ENCODE data around the gene SPTLC3. TPM values are rescaled to one million over a fixed set of nuclear protein-coding genes. Genes with fewer than 3 reads are reported as not detected.

SPTLC3 gene
- total and polyA plus RNA-seq, 2 experiments from 2014 or later, result 36.3 to 47.6 TPM

- TF ChIP-seq, protein P1, sequence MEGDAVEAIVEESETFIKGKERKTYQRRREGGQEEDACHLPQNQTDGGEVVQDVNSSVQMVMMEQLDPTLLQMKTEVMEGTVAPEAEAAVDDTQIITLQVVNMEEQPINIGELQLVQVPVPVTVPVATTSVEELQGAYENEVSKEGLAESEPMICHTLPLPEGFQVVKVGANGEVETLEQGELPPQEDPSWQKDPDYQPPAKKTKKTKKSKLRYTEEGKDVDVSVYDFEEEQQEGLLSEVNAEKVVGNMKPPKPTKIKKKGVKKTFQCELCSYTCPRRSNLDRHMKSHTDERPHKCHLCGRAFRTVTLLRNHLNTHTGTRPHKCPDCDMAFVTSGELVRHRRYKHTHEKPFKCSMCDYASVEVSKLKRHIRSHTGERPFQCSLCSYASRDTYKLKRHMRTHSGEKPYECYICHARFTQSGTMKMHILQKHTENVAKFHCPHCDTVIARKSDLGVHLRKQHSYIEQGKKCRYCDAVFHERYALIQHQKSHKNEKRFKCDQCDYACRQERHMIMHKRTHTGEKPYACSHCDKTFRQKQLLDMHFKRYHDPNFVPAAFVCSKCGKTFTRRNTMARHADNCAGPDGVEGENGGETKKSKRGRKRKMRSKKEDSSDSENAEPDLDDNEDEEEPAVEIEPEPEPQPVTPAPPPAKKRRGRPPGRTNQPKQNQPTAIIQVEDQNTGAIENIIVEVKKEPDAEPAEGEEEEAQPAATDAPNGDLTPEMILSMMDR (IDR thresholded peaks at IDR 0.05; ENCODE audit: poor library complexity), result no peak
- TF ChIP-seq EZH2 (IDR thresholded peaks at IDR 0.05; ENCODE audit: borderline replicate concordance) (no peak), EZH2phosphoT487 (IDR thresholded peaks at IDR 0.05; ENCODE audit: low read depth, severe bottlenecking, unreplicated experiment) (no peak)
Observed at GRCh38 chr20:13173201-13173600, 164.4 kb downstream of the SPTLC3 start.

DNA sequence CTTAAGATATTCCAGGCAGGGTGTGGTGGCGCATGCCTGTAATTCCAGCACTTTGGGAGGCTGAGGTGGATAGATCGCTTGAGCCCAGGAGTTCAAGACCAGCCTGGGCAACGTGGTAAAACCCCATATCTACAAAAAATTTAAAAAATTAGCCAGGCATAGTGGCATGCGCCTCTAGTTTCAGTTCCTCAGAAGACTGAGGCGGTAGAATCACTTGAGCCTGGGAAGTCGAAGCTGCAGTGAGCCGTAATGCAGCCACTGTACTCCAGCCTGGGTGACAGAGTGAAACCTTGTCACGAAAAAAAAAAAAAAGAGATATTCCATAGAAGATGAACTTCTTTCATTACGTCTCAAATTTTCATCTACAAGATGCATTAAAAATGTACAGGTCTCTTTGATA is 165.6 kb downstream of the SPTLC3 start:
- Histone ChIP-seq H3K27me3 (no peaks in the 10 kb centered on the region), H4K20me1 (ENCODE audit: insufficient read depth, poor library complexity, severe bottlenecking) (no peaks in the 10 kb centered on the region), H2AFZ (no peak overlapping the region), H3K9me2 (replicated peaks; ENCODE audit: insufficient read depth) (no peaks in the 10 kb centered on the region), H3K4me3 (no peak overlapping the region), H3K9me3 (ENCODE audit: low read depth) (no peaks in the 10 kb centered on the region), H3K4me1 (ENCODE audit: insufficient read depth) (no peaks in the 10 kb centered on the region), H3K27ac (no peak overlapping the region), H3K79me2 (no peaks in the 10 kb centered on the region), H3K36me3 (replicated peaks; ENCODE audit: insufficient read depth, low read depth) (no peaks in the 10 kb centered on the region), H3K4me2 (no peak overlapping the region)
- 99% methylated on average over 9 of the region's 9 CpGs for WGBS (ENCODE audit: low lambda C conversion rate, missing lambda C conversion rate)
- DNase-seq (ENCODE audit: low spot score), result no peak
- TF ChIP-seq EZH2 (IDR thresholded peaks at IDR 0.05; ENCODE audit: borderline replicate concordance) (no peak), EZH2phosphoT487 (IDR thresholded peaks at IDR 0.05; ENCODE audit: low read depth, severe bottlenecking, unreplicated experiment) (no peak)
- TF ChIP-seq, protein P1 (IDR thresholded peaks at IDR 0.05; ENCODE audit: poor library complexity), result no peak

More at GRCh38 chr20:13173201-13173600, 164.4 kb downstream of the SPTLC3 start:
- no peaks in the 10 kb centered on the region for H3K9me2 ChIP-seq (replicated peaks; ENCODE audit: insufficient read depth)
- H3K4me3 ChIP-seq, result no peak overlapping the region
- 88% methylated on average over 2 of the region's 2 CpGs for WGBS (ENCODE audit: low lambda C conversion rate, missing lambda C conversion rate)
- no peaks in the 10 kb centered on the region for H3K27me3 ChIP-seq
- H4K20me1 ChIP-seq (ENCODE audit: insufficient read depth, poor library complexity, severe bottlenecking), result no peaks in the 10 kb centered on the region
- H3K36me3 ChIP-seq (replicated peaks; ENCODE audit: insufficient read depth, low read depth), result no peaks in the 10 kb centered on the region
- no peaks in the 10 kb centered on the region for H3K9me3 ChIP-seq (ENCODE audit: low read depth)
- no peak overlapping the region for H2AFZ ChIP-seq
- H3K4me2 ChIP-seq, result no peak overlapping the region
- no peaks in the 10 kb centered on the region for H3K4me1 ChIP-seq (ENCODE audit: insufficient read depth)
- DNase-seq (ENCODE audit: low spot score), result no peak
- H3K79me2 ChIP-seq, result no peaks in the 10 kb centered on the region
- H3K27ac ChIP-seq, result no peak overlapping the region

DNA sequence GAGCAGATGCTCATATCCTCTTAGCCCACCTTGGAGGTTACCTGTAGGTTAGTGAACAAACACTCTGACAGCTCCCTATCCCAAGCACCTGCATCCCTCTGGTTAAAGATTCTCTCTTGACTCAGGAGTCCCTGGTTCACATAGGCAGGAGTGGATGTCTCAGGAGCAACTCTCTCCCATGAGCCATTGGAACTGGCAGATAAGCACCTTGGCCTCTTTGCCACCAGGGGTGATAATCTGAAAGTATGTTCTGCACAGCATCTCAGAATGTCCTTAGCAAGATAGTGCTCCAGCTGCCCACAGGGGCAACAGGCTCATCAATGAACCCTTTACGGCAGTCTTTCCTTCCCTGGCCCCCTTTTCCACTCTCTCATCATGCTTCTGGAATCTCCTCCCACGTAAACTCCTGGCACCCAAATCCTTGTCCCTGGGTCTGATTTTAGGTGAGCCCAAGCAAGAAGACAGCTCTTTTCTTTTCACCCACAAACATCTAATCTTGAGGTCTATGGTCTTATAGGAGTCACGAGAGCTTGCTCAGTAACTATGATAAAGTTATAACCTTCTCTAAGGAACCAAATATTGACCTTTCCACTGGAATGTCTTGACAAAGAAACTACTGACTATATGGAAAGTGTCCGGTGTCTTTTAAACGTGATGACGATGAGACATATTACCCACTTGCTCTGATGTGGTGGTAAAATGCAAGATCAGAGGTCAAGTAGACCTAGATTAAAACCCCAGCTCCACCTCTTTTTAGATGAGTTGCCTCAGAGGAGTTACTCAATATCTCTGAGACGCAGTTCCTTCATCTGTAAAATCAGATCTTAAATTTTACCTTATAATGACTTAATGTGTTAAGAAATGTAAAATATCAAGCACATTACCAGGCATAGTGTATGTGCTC is 172.5 kb downstream of the SPTLC3 start:
- Histone ChIP-seq H3K4me2 (no peak overlapping the region), H3K36me3 (replicated peaks; ENCODE audit: insufficient read depth, low read depth) (no peaks in the 10 kb centered on the region), H3K9me3 (ENCODE audit: low read depth) (no peaks in the 10 kb centered on the region), H3K79me2 (no peaks in the 10 kb centered on the region), H2AFZ (no peak overlapping the region), H3K4me1 (ENCODE audit: insufficient read depth) (no peaks in the 10 kb centered on the region), H3K4me3 (no peak overlapping the region), H4K20me1 (ENCODE audit: insufficient read depth, poor library complexity, severe bottlenecking) (no peaks in the 10 kb centered on the region), H3K9me2 (replicated peaks; ENCODE audit: insufficient read depth) (no peaks in the 10 kb centered on the region), H3K27ac (peak overlapping the region; percentile 50), H3K27me3 (no peaks in the 10 kb centered on the region)
- WGBS (ENCODE audit: low lambda C conversion rate, missing lambda C conversion rate), result 70% methylated on average over 7 of the region's 7 CpGs
- peak; percentile 19 for DNase-seq (ENCODE audit: low spot score)
- TF ChIP-seq EZH2phosphoT487 (IDR thresholded peaks at IDR 0.05; ENCODE audit: low read depth, severe bottlenecking, unreplicated experiment), result no peak
- TF ChIP-seq EZH2 (IDR thresholded peaks at IDR 0.05; ENCODE audit: borderline replicate concordance), result no peak
- TF ChIP-seq, protein P1 (IDR thresholded peaks at IDR 0.05; ENCODE audit: poor library complexity), result no peak
